ENCODE data around the gene TRABD2B. TPM values are rescaled to one million over a fixed set of nuclear protein-coding genes. Genes with fewer than 3 reads are reported as not detected.

Gene TRABD2B
- total and polyA plus RNA-seq, 12 donors: 0.33 to 3.3 (median 0.83) TPM

GRCh38 chr1:47751193-47751592 is 246.0 kb downstream of the TRABD2B start:
- TF ChIP-seq CTCF (IDR thresholded peaks at IDR 0.05) (no peak), POLR2A (IDR thresholded peaks at IDR 0.05) (no peak)
- Histone ChIP-seq H3K9me3 (replicated peaks in 1 of 3) (no peaks in the 10 kb centered on the region), H3K4me1 (replicated peaks in 1 of 2) (no peaks in the 10 kb centered on the region), H3K27ac (no peak overlapping the region), H3K4me3 (no peak overlapping the region), H3K36me3 (replicated peaks in 1 of 2) (no peaks in the 10 kb centered on the region), H3K27me3 (no peaks in the 10 kb centered on the region)
- no peak for DNase-seq
- intact Hi-C loops (cut with DNase I): no loop called here
- 71 to 74% (median 73%) methylated on average over 4 of the region's 4 CpGs for WGBS, 4 donors

GRCh38 chr1:47745715-47746609 is 251.2 kb downstream of the TRABD2B start:
- Histone ChIP-seq H3K4me3 (no peak overlapping the region), H3K4me1 (replicated peaks in 1 of 2) (no peaks in the 10 kb centered on the region), H3K27ac (no peak overlapping the region), H3K9me3 (replicated peaks in 1 of 3) (no peaks in the 10 kb centered on the region), H3K36me3 (replicated peaks in 1 of 2) (no peaks in the 10 kb centered on the region), H3K27me3 (no peaks in the 10 kb centered on the region)
- intact Hi-C loops (cut with DNase I): no loop called here
- TF ChIP-seq CTCF (IDR thresholded peaks at IDR 0.05) (no peak), POLR2A (IDR thresholded peaks at IDR 0.05) (no peak)
- WGBS, 4 donors: 69 to 84% (median 74%) methylated on average over 8 of the region's 8 CpGs
- peak in 1 of 7 donors; percentile 15 for DNase-seq

- intact Hi-C loops (cut with DNase I): no loop called here
- 77 to 89% (median 83%) methylated on average over 9 of the region's 9 CpGs for WGBS, 4 donors
Observed at GRCh38 chr1:47742890-47743760, 254.1 kb downstream of the TRABD2B start.

More at GRCh38 chr1:47742890-47743760, 254.1 kb downstream of the TRABD2B start:
- H3K4me1 ChIP-seq (replicated peaks in 1 of 2): no peaks in the 10 kb centered on the region
- H3K36me3 ChIP-seq (replicated peaks in 1 of 2): no peaks in the 10 kb centered on the region
- H3K27me3 ChIP-seq: peaks cover 5% of the 10 kb centered on the region
- no peak overlapping the region for H3K27ac ChIP-seq
- TF ChIP-seq CTCF (IDR thresholded peaks at IDR 0.05) (no peak), POLR2A (IDR thresholded peaks at IDR 0.05) (no peak)
- no peak for DNase-seq
- H3K9me3 ChIP-seq (replicated peaks in 1 of 3): no peaks in the 10 kb centered on the region
- H3K4me3 ChIP-seq: no peak overlapping the region
